ENCODE data around the gene NSMCE1.

- TF ChIP-seq, protein P1, sequence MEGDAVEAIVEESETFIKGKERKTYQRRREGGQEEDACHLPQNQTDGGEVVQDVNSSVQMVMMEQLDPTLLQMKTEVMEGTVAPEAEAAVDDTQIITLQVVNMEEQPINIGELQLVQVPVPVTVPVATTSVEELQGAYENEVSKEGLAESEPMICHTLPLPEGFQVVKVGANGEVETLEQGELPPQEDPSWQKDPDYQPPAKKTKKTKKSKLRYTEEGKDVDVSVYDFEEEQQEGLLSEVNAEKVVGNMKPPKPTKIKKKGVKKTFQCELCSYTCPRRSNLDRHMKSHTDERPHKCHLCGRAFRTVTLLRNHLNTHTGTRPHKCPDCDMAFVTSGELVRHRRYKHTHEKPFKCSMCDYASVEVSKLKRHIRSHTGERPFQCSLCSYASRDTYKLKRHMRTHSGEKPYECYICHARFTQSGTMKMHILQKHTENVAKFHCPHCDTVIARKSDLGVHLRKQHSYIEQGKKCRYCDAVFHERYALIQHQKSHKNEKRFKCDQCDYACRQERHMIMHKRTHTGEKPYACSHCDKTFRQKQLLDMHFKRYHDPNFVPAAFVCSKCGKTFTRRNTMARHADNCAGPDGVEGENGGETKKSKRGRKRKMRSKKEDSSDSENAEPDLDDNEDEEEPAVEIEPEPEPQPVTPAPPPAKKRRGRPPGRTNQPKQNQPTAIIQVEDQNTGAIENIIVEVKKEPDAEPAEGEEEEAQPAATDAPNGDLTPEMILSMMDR (conservative IDR thresholded peaks at IDR 0.05 in 1 of 2, IDR thresholded peaks at IDR 0.05 in 1 of 2; ENCODE audit: low read depth in 1 of 2, low read length in 2 of 2), result no peak
- no peak for TF ChIP-seq EZH2 (IDR thresholded peaks at IDR 0.05; ENCODE audit: low read length, missing control alignments)
Measured at GRCh38 chr16:27311897-27312303, 43.3 kb upstream of the NSMCE1 start.

All from fibroblast of lung (primary cell).